ENCODE data around the gene PRDM16.

GRCh38 chr1:3103967-3104677 is 35.1 kb downstream of the PRDM16 start:
- TF ChIP-seq EZH2 (IDR thresholded peaks at IDR 0.05; ENCODE audit: insufficient read depth, low read length) (no peak), CTCF (IDR thresholded peaks at IDR 0.05; ENCODE audit: insufficient read depth, low read depth, low read length) (no peak)

Measured in astrocyte (in vitro differentiated cells and primary cell).